Esophagus squamous epithelium (tissue), 5 donors: Measurements from ENCODE around the gene BRWD1. TPM values are rescaled to one million over a fixed set of nuclear protein-coding genes. Genes with fewer than 3 reads are reported as not detected.

ENCODE experiments used
- DNase-seq: peaks from one replicate; lab custom pipeline; 2025; lab: John Stamatoyannopoulos, UW
- H3K27ac ChIP-seq, 4 donors: fragments of 200-600 bp; sonication (generic); one replicate each; pipeline ENCODE4 v1.5.1; 2016 to 2019; ENCODE audit warnings: mild to moderate bottlenecking in 1 of 4
- H3K27me3 ChIP-seq, 4 donors: fragments of 200-600 bp; sonication (generic); 1 replicate in 3 of 4; 2 replicates in 1 of 4; pipeline versions ENCODE4 v1.5.1 to v1.6.0; 2017 to 2021; ENCODE audit warnings: antibody characterized with exemption in 1 of 4
- H3K36me3 ChIP-seq, 3 donors: fragments of 200-600 bp; sonication (generic); one replicate each; pipeline ENCODE4 v1.5.1; 2016 to 2019
- H3K4me1 ChIP-seq, 3 donors: fragments of 200-600 bp; sonication (generic); one replicate each; pipeline ENCODE4 v1.5.1; 2017 to 2019
- H3K4me3 ChIP-seq, 4 donors: fragments of 200-600 bp; sonication (generic); 1 replicate in 3 of 4; 2 replicates in 1 of 4; pipeline ENCODE4 v1.5.1; 2016 to 2019; ENCODE audit warnings: mild to moderate bottlenecking in 2 of 4, moderate library complexity in 1 of 4
- H3K9me3 ChIP-seq, 3 donors: fragments of 200-600 bp; sonication (generic); one replicate each; pipeline ENCODE4 v1.5.1; 2016 to 2019
- CTCF ChIP-seq, 6 experiments: fragments of 450-650 bp in 4 of 6; fragments of 200-600 bp in 2 of 6; sonication (generic) in 2 of 6; IDR thresholded peaks; one replicate each; pipeline ENCODE4 v1.5.1; 2016 to 2019; ENCODE audit warnings: antibody characterized with exemption in 6 of 6, mild to moderate bottlenecking in 4 of 6, moderate library complexity in 4 of 6
- POLR2A ChIP-seq, 4 donors: fragments of 450-650 bp; IDR thresholded peaks; one replicate each; pipeline ENCODE4 v1.6.1; 2017; ENCODE audit warnings: antibody characterized with exemption in 4 of 4, mild to moderate bottlenecking in 4 of 4, moderate library complexity in 3 of 4
- WGBS, 2 donors: methylation state at CpG; one replicate each; pipeline ENCODE4 v1.1.5; 2018; 5-methylcytosine and 5-hydroxymethylcytosine counted together
- intact Hi-C: fragments of 100-400 bp; cut with DNase I; formaldehyde crosslinking; loops from one replicate; pipeline ENCODE4 v1.15.0; 2022
- total RNA-seq, 4 donors: library from RNA; depleted of rRNA; stranded (reverse); fragments of >200 nt; gene quantifications; one replicate each; pipeline ENCODE4 v1.1.0, GENCODE V29; 2016
- donor health status: DM: yes; HTN: yes; CAD: no.

BRWD1 gene
- total RNA-seq, 4 donors from 2014 or later = 22.1 to 57.2 (median 26.0) TPM

- peaks cover 6 to 100% (median 14%) of the 10 kb centered on the region in 3 donors for H3K36me3 ChIP-seq
- no peaks in the 10 kb centered on the region for H3K4me1 ChIP-seq
- no peak for DNase-seq
- H3K27ac ChIP-seq = no peak overlapping the region
- H3K4me3 ChIP-seq = no peak overlapping the region
- no peaks in the 10 kb centered on the region for H3K9me3 ChIP-seq
- no peaks in the 10 kb centered on the region for H3K27me3 ChIP-seq
- TF ChIP-seq POLR2A (IDR thresholded peaks at IDR 0.05) = no peak
- no peak for TF ChIP-seq CTCF (IDR thresholded peaks at IDR 0.05)
- 15 to 23% methylated on average over 2 of the region's 2 CpGs for WGBS, 2 donors
- intact Hi-C loops = no loop called here
Observed at GRCh38 chr21:39265603-39266002, 47.8 kb downstream of the BRWD1 start.

DNA sequence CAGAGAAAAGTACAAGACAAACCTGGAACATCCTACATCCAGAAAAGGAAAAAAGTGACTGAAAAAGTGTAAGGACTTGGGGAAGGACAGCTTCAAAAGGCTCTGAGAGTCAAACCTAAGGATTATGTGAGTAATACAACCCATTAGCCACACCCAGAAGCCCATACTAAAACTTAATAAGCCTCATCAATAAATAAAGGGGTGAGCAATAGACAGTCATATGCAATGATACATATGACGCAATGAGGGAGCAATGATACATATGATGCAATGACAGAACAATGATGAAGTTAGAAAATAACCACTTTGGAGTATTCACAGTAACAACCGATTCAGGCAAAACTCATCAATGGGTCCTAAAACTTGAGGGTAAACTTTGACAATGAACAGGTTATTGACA is 50.1 kb downstream of the BRWD1 start:
- no peaks in the 10 kb centered on the region for H3K9me3 ChIP-seq
- H3K36me3 ChIP-seq = peaks cover 6 to 100% (median 11%) of the 10 kb centered on the region in 3 donors
- no peaks in the 10 kb centered on the region for H3K4me1 ChIP-seq
- no peaks in the 10 kb centered on the region for H3K27me3 ChIP-seq
- no peak for DNase-seq
- H3K4me3 ChIP-seq = no peak overlapping the region
- intact Hi-C loops = no loop called here
- TF ChIP-seq CTCF (IDR thresholded peaks at IDR 0.05) (no peak), POLR2A (IDR thresholded peaks at IDR 0.05) (no peak)
- 78 to 92% methylated on average over 2 of the region's 2 CpGs for WGBS, 2 donors
- H3K27ac ChIP-seq = no peak overlapping the region

DNA sequence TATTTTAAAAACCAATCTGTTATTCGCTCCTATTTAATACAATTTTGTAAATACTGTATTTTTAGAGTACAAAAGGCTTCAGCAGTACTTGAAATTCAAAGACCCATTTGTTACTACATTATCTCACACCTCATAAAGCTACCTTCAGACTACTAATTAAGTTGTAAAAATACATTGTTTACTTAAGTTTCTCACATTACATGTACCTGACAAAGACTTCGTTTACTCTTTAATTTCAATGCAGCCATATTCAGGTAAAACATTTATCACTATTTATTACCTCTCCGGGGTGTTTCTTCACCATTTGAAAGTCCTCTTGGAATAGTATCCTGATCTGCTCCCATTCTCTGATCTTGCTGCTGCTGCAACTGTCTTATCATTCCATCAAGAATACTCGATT is 55.2 kb downstream of the BRWD1 start:
- no peak for DNase-seq
- H3K4me1 ChIP-seq = no peaks in the 10 kb centered on the region
- TF ChIP-seq POLR2A (IDR thresholded peaks at IDR 0.05) = no peak
- TF ChIP-seq CTCF (IDR thresholded peaks at IDR 0.05) = no peak
- H3K9me3 ChIP-seq = no peaks in the 10 kb centered on the region
- intact Hi-C loops = no loop called here
- H3K36me3 ChIP-seq = peaks cover 0 to 100% (median 11%) of the 10 kb centered on the region in 3 donors
- WGBS, 2 donors = 80 to 83% methylated on average over 4 of the region's 4 CpGs
- no peak overlapping the region for H3K4me3 ChIP-seq
- H3K27me3 ChIP-seq = no peaks in the 10 kb centered on the region
- H3K27ac ChIP-seq = no peak overlapping the region

DNA sequence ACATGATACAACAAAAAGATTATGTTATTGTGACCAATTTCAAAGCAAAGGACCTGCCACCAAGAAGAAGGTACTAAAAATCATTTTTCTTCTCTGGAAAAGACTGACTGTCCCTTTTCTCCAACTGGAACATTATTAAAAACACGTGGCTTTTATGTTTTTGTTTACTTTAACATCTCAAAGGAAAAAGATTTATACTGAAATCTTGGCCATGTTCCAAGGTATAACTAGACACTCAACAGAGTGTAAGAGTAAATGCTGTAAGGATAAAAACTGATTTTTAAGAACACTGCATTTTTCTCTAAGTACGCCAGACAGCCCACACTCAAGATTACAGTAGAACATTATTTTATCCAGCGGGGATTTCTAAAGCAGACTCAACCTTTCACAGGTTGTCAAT is 62.1 kb downstream of the BRWD1 start:
- intact Hi-C loops = no loop called here
- DNase-seq = no peak

DNA sequence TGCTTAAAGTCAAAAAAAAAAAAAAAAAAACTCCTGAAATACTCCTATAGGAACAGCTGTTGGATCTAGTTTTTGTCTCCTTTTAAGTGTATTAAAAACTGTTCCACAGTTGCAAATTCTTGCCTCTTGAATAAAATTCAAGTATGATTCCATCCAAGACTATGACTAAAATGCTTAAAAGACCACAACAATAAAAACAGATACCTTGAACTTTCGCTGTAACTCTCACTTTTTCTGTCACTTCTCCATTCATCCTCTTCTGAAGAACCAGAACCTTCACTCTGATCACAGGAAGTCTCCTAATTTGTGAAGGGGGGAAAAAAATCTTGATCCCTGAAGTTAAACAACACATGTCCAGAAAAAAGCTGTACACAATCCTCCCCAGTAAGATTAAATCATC is 75.2 kb downstream of the BRWD1 start:
- TF ChIP-seq POLR2A (IDR thresholded peaks at IDR 0.05) = no peak
- TF ChIP-seq CTCF (IDR thresholded peaks at IDR 0.05) = no peak

More for the DNA sequence above, 62.1 kb downstream of the BRWD1 start:
- Histone ChIP-seq H3K36me3 (peaks cover 0 to 95% (median 17%) of the 10 kb centered on the region in 3 donors), H3K27me3 (no peaks in the 10 kb centered on the region), H3K27ac (no peak overlapping the region), H3K4me3 (no peak overlapping the region), H3K9me3 (no peaks in the 10 kb centered on the region), H3K4me1 (peaks cover 0 to 16% (median 0%) of the 10 kb centered on the region in 3 donors)
- TF ChIP-seq CTCF (IDR thresholded peaks at IDR 0.05) = no peak
- no peak for TF ChIP-seq POLR2A (IDR thresholded peaks at IDR 0.05)
- 49 to 63% methylated on average over 3 of the region's 3 CpGs for WGBS, 2 donors

More for the DNA sequence above, 75.2 kb downstream of the BRWD1 start:
- 94 to 95% methylated on average over 1 of the region's 1 CpG for WGBS, 2 donors
- H3K4me3 ChIP-seq = no peak overlapping the region
- no peak overlapping the region for H3K27ac ChIP-seq
- H3K4me1 ChIP-seq = no peaks in the 10 kb centered on the region
- intact Hi-C loops = no loop called here
- DNase-seq = no peak
- H3K36me3 ChIP-seq = peaks cover 0 to 98% (median 13%) of the 10 kb centered on the region in 3 donors
- H3K9me3 ChIP-seq = no peaks in the 10 kb centered on the region
- H3K27me3 ChIP-seq = no peaks in the 10 kb centered on the region
